Measurements from ENCODE around the gene MRPL54.
"Not testable (repeated sequence)": the region's sequence is repeated elsewhere in the genome, so short reads cannot be mapped to it uniquely, and the experiment has no call there.

The MRPL54 gene

DNA sequence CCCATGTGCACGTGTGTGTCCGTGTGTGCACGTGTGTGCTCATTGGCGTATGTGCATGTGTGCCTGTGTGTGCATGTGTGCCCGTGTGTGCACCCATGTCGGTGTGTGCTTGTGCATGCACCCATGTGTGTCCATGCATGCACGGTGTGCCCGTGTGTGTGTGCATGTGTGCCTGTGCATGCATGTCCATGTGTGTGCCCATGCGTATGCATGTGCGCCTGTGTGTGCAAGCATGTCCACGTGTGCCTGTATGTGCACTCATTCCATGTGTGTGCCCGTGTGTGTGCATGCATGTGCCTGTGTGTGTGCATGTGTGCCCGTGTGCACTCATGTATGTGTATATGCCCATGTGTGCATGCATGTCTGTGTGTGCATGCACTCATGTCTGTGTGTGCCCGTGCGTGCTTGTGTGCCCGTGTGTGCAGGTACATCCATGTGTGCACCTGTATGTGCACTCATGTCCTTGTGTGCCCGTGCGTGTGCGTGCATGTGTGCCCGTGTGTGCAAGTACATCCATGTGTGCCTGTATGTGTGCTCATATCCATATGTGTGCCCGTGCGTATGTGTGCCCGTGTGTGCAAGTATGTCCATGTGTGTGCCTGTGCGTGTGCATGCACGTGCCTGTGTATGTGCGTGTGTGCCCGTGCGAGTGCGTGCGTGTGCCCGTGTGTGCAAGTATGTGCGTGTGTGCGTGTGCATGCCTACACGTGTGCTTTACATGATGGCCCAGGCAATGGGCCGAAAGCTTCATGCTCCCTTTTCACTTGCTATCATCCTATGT lies 45.3 kb downstream of the MRPL54 start:
- DNase-seq: no peak

DNA sequence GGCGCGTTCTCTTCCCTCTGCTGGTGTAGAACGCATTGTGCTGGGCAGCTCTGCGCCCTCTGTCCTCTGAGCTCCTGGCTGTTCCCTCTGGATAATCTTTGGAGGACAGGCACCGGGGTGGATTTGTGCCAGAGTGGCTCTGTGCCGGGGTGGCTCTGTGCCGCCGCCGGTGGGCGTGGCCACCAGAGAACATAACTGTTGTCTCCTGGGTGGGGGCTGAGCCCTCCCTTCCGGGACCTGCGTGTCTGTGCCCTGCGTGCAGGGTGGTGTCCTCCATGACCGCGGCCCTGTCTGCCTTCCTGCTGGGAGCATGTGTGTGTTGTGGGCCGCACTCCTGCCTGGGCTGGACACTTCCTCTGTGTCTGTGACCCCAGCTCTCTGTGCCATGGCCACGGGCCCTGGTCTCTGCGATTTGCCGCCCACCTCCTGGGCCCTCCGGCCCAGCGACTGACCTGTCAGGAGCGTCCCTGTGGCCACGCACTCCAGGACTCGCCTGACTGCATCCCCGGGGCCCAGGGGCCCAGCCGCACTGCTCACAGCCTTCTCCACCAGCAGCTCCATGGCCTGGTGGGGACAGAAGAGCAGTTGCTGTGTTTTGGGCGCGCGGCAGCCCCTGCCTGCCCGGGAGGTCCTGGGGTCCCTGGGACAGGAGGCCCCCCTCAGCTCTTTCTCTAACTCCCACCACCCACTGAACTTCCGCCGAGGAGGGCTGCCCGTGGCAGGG lies 46.1 kb downstream of the MRPL54 start:
- DNase-seq: peak in 1 of 58 donors; percentile 9

DNA sequence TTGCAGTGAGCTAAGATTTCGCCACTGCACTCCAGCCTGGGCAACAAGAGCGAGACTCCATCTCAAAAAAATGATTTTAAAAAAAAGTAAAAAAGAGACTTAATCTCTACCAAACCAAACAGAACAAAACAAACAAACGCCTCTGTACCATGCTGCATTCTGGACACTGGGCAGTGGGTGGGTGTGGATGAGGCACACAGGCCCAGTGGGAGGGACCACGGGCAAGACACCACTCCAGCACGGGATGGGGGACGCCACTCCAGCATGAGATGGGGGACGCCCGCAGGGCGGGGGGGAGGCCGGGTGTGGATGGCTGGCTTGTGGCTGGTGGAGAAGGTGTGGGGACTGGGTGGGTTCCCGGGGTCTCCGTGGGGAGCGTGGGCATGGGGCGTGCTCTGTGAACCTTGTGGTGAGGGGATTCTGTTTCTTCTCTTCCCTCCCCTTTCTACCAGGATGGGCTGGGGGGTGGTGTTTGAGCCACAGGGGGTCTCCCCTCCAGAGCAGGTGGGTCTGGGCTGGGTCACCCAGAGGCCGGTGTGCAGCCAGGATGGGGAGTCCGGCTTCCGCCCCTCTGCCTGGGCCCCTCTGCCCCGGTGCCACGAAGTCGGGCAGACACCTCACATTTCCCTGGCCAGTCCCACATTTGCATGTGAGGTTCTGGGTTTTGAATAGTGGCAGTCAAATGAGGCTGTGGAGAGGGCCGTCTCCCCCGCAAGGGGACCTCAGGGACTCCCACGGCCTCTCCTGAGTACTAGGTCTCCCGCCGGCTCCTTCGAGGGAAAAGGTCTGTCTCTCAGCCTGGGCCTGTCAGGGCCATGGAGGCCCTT lies 47.6 kb downstream of the MRPL54 start:
- no peak for DNase-seq

DNA sequence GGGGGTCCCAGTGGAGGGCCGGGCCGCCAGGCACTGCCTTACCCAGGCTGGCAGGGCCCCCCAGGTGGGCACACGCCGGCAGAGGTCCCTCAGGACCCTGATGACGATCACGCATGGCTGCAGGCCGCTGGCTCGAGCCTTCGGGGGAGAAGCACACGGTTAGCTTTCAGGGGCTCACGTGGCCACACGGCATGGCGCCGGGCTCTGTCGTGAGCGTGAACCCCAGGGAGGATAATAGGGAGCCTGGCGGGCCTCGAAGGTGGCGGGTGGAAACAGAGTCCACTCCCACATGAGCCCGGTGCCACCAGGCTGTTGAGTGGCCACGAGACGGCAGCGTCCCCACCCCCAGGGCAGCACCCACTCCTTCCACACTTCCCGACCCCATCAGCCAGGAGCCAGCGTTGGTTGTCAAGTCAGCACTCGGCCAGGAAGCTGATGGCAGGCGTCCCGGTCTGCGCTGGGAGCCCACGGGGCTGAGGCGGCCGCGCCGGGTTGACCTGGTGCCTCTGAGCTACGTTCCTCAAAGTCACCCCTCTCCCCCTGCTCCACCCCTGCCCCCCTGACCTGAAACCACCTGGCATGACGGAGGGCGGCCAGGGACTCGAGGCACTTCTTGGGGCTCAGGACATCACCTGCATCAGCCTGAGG lies 48.4 kb downstream of the MRPL54 start:
- no peak for DNase-seq

DNA sequence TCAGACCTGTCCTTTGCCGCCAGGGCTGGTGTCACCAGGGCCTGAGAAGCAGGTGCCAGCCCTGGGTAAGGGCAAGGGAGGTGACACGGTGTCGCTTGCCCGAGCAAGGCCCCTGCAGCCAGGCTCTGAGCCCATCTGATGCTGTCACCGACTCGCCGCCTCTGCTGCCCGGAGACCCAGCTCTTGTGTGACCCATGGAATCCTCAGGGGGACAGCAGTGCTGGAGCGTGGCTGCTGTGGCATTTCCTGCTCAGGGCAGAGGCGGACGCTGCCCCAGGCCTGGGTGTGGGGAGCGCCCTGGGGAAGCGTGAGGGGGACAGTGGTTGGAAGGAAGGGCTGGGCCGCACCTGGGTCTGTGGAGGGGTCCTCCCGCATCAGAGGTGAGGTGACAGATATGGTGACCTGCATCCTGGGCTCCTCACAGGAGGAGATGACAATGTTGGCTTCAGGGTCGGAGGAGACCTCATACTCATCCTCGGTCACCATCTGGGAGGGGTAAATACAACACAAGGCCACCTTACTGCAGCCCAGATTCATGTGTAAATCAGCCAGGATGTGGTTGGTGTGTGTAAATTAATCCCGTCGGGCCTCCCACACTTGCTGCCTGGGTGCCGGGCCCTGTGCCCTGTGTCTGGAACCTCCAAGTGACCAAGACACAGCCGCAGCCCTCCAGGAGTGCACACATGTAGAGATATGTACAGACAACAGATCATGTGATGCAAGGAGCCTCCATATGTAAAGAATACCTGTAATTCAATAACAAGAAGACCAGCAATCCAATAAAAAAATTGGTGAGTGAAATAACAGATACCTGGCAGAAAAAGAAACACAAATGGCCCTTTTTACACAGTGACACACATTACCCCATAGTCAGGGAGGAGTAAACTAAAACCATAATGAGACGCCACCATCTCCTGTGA lies 51.3 kb downstream of the MRPL54 start:
- DNase-seq: no peak

DNA sequence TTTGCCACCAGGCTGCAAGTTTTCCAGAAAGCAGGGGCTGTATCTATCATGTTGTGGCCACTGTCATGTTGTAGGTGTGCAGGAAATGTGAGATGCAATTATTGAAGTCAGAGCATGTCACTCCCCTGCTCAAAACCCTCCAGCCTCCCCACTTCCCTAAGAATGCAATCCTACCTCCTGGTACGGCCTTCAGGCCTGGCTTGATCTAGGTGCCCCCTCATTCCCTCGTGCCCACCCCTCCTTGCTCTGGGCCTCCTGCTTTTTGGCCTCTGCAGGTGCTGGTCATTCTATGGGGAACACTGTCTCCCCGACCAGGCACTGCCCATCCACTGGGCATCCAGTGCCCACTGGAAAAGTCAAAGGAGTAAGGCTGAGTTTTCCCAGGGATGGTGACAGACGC lies 52.2 kb downstream of the MRPL54 start:
- DNase-seq: no peak

DNA sequence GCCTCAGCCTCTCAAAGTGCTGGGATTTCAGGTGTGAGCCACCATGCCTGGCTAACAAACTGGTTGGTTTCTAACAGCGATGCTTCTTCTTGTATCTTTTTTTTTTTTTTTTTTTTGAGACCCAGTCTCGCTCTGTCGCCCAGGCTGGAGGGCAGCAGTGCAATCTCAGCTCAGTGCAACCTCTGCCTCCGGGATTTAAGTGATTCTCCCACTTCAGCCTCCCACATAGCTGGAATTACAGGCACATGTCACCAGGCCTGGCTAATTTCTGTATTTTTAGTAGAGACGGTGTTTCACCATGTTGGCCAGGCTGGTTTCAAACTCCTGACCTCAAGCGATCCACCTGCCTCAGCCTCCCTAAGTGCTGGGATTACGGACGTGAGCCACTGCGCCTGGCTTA lies 53.7 kb downstream of the MRPL54 start:
- DNase-seq: not testable (repeated sequence)

DNA sequence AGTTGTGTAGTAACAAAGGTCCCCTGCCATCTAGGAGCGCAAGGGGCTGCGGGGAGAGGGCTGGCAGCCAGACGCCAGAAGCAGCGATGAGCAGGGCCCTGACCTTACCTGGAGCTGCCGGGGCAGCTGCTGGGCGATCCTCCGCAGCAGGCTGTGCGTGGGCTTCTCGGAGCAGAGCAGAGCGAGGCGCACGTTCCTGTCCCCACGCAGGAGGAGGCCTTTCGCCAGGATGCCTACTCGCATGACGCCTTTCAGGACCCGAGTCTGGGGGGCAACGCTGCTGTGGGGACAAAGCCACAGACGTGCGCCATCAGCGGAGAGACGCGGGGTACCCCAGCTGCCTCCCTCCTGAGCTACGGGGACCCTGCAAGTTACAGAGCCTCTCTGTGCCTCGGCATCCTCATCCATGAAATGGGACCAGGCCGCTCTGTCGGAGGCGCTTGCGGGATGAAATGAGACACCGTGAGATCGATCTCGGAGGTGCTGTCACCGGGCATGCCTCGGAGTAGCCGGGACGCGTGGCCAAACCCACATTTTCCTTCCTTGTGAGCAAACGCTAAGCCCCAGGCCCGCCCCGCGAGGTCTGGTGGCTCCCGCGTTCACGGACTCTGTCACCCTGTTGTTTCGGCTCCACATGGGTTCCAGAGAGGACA lies 54.2 kb downstream of the MRPL54 start:
- no peak for DNase-seq

Data from anterior cingulate cortex (tissue), 58 donors.